ENCODE results near the gene HSPB6. TPM values are rescaled to one million over a fixed set of nuclear protein-coding genes. Genes with fewer than 3 reads are reported as not detected.

The HSPB6 gene, protein sequence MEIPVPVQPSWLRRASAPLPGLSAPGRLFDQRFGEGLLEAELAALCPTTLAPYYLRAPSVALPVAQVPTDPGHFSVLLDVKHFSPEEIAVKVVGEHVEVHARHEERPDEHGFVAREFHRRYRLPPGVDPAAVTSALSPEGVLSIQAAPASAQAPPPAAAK
- polyA plus RNA-seq (2012; rRNA removed), result 0.10 and 0.43 TPM in 2 replicates
- polyA plus RNA-seq (2012; cell fraction: cytosol; rRNA removed), result 0.10 and 0.21 TPM in 2 replicates
- 0.12 and 0.14 TPM in 2 replicates for polyA plus RNA-seq (2012; cell fraction: nucleus; rRNA removed)

DNA sequence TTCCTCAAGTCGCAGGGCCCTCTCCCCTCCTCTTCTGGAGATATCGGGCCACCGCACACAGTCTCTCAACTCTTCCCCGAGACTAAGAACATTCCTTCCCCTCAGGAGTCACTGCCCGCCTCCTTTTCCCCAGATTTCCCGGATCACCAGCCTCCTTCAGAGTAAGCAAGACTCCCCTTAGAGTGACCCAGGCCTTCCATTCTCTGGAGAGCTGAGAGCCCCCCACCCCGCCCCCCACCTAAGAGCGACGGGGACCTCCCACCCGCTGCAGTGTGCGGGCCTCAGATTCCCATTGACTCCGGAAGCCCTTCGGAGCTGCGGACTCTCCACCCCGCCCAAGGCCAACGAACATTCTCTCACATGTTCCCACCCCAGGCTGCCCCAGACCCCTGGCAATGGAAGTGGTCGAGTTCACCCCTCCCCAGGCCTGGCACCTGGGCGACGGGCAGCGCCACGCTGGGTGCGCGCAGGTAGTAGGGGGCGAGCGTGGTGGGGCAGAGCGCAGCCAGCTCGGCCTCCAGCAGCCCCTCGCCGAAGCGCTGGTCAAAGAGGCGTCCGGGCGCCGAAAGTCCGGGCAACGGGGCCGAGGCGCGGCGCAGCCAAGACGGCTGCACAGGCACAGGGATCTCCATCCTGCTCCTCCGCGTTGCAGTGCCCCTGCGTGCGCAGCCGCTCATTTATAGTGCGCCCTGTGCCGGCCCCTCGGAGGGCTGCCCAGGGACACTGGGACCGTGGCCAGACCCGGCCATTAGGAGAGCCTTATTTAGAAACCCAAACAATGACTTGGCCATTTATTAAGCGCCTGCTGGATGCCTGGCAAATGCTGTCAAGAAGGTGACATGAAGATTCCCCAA is at the start of gene HSPB6:
Gene HSPB6, minus strand, starts transcription at position 653 of the 854 bp plus-strand sequence. Its CDS starts 21 bp downstream, at position 632.
- H3K79me2 ChIP-seq (ENCODE audit: insufficient read depth), result peaks cover 27% of the 10 kb centered on the region
- H3K27ac ChIP-seq (ENCODE audit: low read depth in 2 of 2, low read length in 1 of 2), result peak within 1 kb of the TSS; percentile 93 to 98
- 93% methylated on average over 46 of the region's 52 CpGs for WGBS (ENCODE audit: low lambda C conversion rate)
- H3K4me2 ChIP-seq, result peak within 1 kb of the TSS; percentile 95
- H4K20me1 ChIP-seq (ENCODE audit: insufficient read depth), result peaks cover 4% of the 10 kb centered on the region
- peaks cover 10% of the 10 kb centered on the region for H3F3A ChIP-seq (replicated peaks; ENCODE audit: insufficient read depth)
- H3K36me3 ChIP-seq (replicated peaks in 1 of 2; ENCODE audit: control insufficient read depth in 1 of 2, insufficient read depth in 2 of 2, low read length in 1 of 2), result peaks cover 21 to 29% of the 10 kb centered on the region in 2 experiments
- CTCF ChIA-PET, result interaction anchor here (0.9 to 1.5 kb wide), 2 partner anchors 12 to 63 kb away, joined by 4 to 5 read pairs; partner anchors contain the start of genes PSENEN and U2AF1L4
- H2AFZ ChIP-seq (ENCODE audit: low read depth), result peak within 1 kb of the TSS; percentile 63; the same call in 1 of the 2 replicates
- H3K9ac ChIP-seq, result peak within 1 kb of the TSS; percentile 100
- DNase-seq, result no peak
- no peaks in the 10 kb centered on the region for H3K9me3 ChIP-seq
- peaks cover 7 to 19% of the 10 kb centered on the region in 2 experiments; a peak in 3 of 4 replicates for H3K4me1 ChIP-seq (ENCODE audit: control insufficient read depth in 1 of 2, insufficient read depth in 2 of 2, low read depth in 1 of 2, low read length in 1 of 2)
- no peaks in the 10 kb centered on the region for H3K27me3 ChIP-seq (ENCODE audit: insufficient read depth)
- POLR2A ChIA-PET, result interaction anchor here (0.8 to 1.7 kb wide), 4 partner anchors 9 to 16 kb away, joined by 3 to 11 read pairs (median 4); partner anchors contain the start of genes LIN37 and U2AF1L4
- no peaks in the 10 kb centered on the region for H3K9me2 ChIP-seq
- TF ChIP-seq FOXJ3 (CRISPR knock-in tag; IDR thresholded peaks at IDR 0.05), result no peak
- TF ChIP-seq CHD2 (IDR thresholded peaks at IDR 0.05; ENCODE audit: low read length, partially characterized antibody), result no peak
- TF ChIP-seq RXRA (IDR thresholded peaks at IDR 0.05; ENCODE audit: borderline replicate concordance, low read depth), result no peak
- no peak for TF ChIP-seq FOXM1 (IDR thresholded peaks at IDR 0.05; ENCODE audit: low read depth)
- TF ChIP-seq, protein P1, sequence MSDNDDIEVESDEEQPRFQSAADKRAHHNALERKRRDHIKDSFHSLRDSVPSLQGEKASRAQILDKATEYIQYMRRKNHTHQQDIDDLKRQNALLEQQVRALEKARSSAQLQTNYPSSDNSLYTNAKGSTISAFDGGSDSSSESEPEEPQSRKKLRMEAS (IDR thresholded peaks at IDR 0.05; ENCODE audit: low read depth), result no peak
- TF ChIP-seq, protein P2, sequence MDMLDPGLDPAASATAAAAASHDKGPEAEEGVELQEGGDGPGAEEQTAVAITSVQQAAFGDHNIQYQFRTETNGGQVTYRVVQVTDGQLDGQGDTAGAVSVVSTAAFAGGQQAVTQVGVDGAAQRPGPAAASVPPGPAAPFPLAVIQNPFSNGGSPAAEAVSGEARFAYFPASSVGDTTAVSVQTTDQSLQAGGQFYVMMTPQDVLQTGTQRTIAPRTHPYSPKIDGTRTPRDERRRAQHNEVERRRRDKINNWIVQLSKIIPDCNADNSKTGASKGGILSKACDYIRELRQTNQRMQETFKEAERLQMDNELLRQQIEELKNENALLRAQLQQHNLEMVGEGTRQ (IDR thresholded peaks at IDR 0.05; ENCODE audit: borderline replicate concordance, low read depth, low read length), result no peak
- no peak for TF ChIP-seq TAF1 (IDR thresholded peaks at IDR 0.05; ENCODE audit: borderline replicate concordance, low read depth, low read length)
- TF ChIP-seq TCF12 (IDR thresholded peaks at IDR 0.05), result no peak
- no peak for TF ChIP-seq SIN3A (IDR thresholded peaks at IDR 0.05; ENCODE audit: borderline replicate concordance, low read depth, low read length)
- TF ChIP-seq TEAD4 (IDR thresholded peaks at IDR 0.05; ENCODE audit: borderline replicate concordance, insufficient read depth), result no peak
- TF ChIP-seq, protein P3, sequence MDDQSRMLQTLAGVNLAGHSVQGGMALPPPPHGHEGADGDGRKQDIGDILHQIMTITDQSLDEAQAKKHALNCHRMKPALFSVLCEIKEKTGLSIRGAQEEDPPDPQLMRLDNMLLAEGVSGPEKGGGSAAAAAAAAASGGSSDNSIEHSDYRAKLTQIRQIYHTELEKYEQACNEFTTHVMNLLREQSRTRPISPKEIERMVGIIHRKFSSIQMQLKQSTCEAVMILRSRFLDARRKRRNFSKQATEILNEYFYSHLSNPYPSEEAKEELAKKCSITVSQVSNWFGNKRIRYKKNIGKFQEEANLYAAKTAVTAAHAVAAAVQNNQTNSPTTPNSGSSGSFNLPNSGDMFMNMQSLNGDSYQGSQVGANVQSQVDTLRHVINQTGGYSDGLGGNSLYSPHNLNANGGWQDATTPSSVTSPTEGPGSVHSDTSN (IDR thresholded peaks at IDR 0.05), result no peak
- no peak for TF ChIP-seq ELF1 (IDR thresholded peaks at IDR 0.05)
- TF ChIP-seq FOSL2 (IDR thresholded peaks at IDR 0.05; ENCODE audit: borderline replicate concordance, low read depth), result no peak
- peak within 1 kb of the TSS; percentile 87 to 99 for H3K4me3 ChIP-seq (ENCODE audit: low read depth in 2 of 2, low read length in 1 of 2)

All from SK-N-SH (cell line).